Stimulated activated naive B cell treated with anti-CD40 and anti-IgM and Interleukin-4, amounts not matched to agents 10 μg/mL and 1 μg/mL and 100 μg/mL, for 72 hours (primary cell): ENCODE results near the gene TNS3.
"Not testable (repeated sequence)": the region's sequence is repeated elsewhere in the genome, so short reads cannot be mapped to it uniquely, and the experiment has no call there.

Experiments used
- ATAC-seq, 2 donors: fragments of 150-1000 bp; cut with Tn5 transposase; replicated peaks; 2 replicates each; pipeline ENCODE4 v1.10.0; 2021; ENCODE audit warnings: moderate library complexity in 1 of 2
- DNase-seq: peaks from one replicate; pipeline ENCODE4 v3.0.0; 2021
- H3K27ac Mint-ChIP-seq: one replicate; pipeline ENCODE4 v1.8.0; 2022; ENCODE audit warnings: mild to moderate bottlenecking, mixed read lengths
- H3K27me3 Mint-ChIP-seq, 2 donors: one replicate each; pipeline ENCODE4 v1.8.0; 2022; ENCODE audit warnings: mixed read lengths in 2 of 2
- H3K36me3 Mint-ChIP-seq, 2 donors: one replicate each; pipeline ENCODE4 v1.8.0; 2022; ENCODE audit warnings: mixed read lengths in 2 of 2, mild to moderate bottlenecking in 1 of 2
- H3K4me1 Mint-ChIP-seq, 2 donors: one replicate each; pipeline ENCODE4 v1.8.0; 2022; ENCODE audit warnings: mixed read lengths in 2 of 2, mild to moderate bottlenecking in 1 of 2
- H3K4me3 Mint-ChIP-seq, 2 donors: one replicate each; pipeline ENCODE4 v1.8.0; 2022; ENCODE audit warnings: mild to moderate bottlenecking in 2 of 2, mixed read lengths in 2 of 2, moderate library complexity in 1 of 2
- H3K9me3 Mint-ChIP-seq, 2 donors: one replicate each; pipeline ENCODE4 v1.8.0; 2022; ENCODE audit warnings: mixed read lengths in 2 of 2, mild to moderate bottlenecking in 1 of 2

The TNS3 gene

DNA sequence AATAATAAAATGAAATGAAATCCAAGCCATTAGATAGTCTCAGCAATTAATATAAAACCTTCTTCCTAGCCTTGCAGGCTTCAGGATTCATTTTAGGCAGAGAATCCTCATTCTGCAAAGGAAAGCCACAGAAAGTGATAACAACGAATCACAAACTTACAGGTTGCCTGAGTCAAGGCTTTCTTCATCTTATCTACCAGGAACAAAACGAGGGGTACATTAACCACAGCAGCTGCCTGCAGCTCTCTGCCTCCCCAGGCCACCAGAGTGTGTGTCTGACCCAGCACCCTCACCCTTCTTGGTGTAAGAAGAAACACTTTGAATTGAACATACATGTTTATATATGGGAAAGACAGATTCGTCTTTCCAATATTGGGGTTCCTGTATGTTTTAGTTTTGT, 12.5 kb upstream of the TNS3 start:
- no peaks in the 10 kb centered on the region for H3K27me3 Mint-ChIP-seq
- peaks cover 8 to 15% of the 10 kb centered on the region in 2 donors for H3K36me3 Mint-ChIP-seq
- DNase-seq (no peak), ATAC-seq (no peak)
- H3K9me3 Mint-ChIP-seq: peaks cover 10 to 16% of the 10 kb centered on the region in 2 donors
- no peak overlapping the region for H3K4me3 Mint-ChIP-seq
- no peak overlapping the region for H3K27ac Mint-ChIP-seq
- peaks cover 7% of the 10 kb centered on the region in 2 donors for H3K4me1 Mint-ChIP-seq

DNA sequence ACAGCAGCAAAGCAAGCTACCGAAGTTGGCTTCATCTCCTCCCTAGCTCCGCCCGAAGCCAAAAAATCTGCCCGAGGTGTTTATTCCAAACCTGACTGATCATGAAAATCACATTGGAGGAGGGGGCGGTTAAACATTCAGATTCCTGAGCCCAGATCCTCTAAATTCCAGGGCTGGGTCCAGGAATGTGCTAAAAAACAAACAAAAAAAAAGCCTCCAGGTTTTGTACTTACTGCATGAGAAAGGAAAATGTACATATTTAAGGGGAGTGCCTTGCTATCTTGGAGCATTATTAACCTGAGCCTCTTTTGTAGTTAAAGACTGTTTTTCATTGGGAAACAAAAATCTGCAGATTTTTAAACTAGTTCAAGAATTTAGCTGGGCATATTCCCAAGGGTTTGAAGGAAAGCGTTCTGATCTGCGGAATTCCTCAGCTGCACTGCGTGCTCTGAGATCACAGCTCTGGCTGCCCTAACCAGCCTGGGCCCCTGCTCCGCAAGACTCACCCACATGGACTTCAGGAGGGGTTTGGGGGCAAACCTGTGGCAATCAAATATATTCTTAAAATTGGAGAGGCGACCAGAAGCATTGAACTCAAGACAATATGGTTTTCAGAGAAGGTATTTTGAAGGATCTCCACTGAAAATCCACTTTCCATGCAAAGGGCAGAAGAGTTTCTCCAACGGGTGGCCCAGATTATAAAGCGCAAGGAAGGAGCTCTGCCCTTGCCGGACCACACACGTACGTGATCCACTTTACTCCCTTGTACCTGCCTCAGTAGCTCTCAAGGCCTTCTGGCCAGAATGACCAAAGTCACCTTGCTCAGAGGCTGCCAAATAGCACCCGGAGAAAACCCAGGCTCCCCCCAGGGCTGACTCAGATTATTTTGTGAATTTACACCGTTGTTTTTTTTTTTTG, 10.0 kb upstream of the TNS3 start:
- peaks cover 2 to 6% of the 10 kb centered on the region in 2 donors for H3K9me3 Mint-ChIP-seq
- DNase-seq (no peak), ATAC-seq (no peak)
- H3K4me1 Mint-ChIP-seq: peaks cover 12 to 23% of the 10 kb centered on the region in 2 donors
- H3K36me3 Mint-ChIP-seq: peaks cover 0 to 2% of the 10 kb centered on the region in 2 donors
- no peaks in the 10 kb centered on the region for H3K27me3 Mint-ChIP-seq
- H3K27ac Mint-ChIP-seq: no peak overlapping the region
- no peak overlapping the region for H3K4me3 Mint-ChIP-seq

DNA sequence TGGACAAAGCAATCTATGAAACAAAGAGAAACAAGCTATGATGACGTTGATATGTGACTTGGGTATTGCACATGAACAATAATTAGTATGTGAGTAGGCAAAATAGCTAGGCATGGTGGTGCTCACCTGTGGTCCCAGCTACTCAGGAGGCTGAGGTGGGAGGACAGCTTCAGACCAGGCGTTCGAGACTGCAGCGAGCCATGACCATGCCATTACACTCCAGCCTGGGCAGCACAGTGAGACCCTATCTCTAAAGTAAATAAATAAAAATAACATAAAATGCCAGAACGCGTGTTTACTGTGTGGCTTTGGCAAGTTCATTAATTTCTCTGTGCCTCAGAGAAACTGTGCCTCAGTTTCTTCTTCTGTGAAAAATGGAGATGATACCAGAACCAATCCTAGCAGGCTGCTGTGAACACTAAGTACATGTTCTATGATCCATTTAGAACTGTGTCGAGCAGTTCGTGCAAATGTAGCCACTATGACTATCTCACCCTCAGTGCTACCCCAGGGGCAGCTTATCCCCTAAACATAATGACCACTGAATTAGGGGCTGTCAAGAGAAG, 9.3 kb upstream of the TNS3 start:
- H3K36me3 Mint-ChIP-seq: peaks cover 0 to 2% of the 10 kb centered on the region in 2 donors
- ATAC-seq (no peak), DNase-seq (no peak)
- no peak overlapping the region for H3K27ac Mint-ChIP-seq
- peaks cover 0 to 2% of the 10 kb centered on the region in 2 donors for H3K9me3 Mint-ChIP-seq
- no peaks in the 10 kb centered on the region for H3K27me3 Mint-ChIP-seq
- H3K4me3 Mint-ChIP-seq: no peak overlapping the region
- peaks cover 13 to 30% of the 10 kb centered on the region in 2 donors for H3K4me1 Mint-ChIP-seq

DNA sequence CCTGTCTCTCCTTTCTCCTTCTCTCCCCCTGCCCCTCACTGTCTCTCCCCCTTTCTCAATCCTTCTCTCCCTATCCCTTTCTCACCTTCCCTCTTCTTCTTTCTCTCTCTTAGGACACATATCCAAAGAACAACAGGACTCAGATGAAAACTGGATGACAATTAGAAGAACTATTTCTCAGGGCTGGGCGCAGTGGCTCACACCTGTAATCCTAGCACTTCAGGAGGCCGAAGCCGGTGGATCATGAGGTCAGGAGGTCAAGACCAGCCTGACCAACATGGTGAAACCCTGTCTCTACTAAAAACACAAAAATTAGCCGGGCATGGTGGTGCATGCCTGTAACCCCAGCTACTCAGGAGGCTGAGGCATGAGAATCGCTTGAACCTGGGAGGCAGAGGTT, 8.3 kb upstream of the TNS3 start:
- H3K9me3 Mint-ChIP-seq, H3K36me3 Mint-ChIP-seq, DNase-seq, H3K4me3 Mint-ChIP-seq, H3K27me3 Mint-ChIP-seq, ATAC-seq: not testable (repeated sequence)
- peak overlapping the region; percentile 28 for H3K27ac Mint-ChIP-seq
- H3K4me1 Mint-ChIP-seq: peaks cover 16 to 30% of the 10 kb centered on the region in 2 donors

DNA sequence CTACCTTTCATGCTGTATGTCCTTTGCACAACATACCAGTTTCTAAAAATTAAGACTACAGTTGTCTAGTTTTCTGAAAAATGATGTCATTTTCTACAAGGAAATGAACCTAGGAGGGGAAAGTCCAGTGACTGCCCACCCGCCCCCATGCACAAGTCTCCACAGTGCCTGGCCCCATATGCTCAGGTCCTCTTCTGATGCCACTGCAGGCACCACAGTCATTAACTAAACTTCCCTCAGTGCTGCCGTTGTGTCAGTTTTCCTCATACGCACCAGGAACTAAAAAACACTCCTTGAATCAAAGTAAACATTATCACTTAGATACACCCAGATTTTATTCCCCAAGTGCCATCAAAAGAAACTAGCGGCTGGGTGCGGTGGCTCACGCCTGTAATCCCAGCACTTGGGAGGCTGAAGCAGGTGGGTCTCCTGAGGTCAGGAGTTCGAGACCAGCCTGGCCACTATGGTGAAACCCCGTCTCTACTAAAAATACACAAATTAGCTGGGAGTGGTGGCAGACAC, 6.9 kb upstream of the TNS3 start:
- peaks cover 16 to 30% of the 10 kb centered on the region in 2 donors for H3K4me1 Mint-ChIP-seq

DNA sequence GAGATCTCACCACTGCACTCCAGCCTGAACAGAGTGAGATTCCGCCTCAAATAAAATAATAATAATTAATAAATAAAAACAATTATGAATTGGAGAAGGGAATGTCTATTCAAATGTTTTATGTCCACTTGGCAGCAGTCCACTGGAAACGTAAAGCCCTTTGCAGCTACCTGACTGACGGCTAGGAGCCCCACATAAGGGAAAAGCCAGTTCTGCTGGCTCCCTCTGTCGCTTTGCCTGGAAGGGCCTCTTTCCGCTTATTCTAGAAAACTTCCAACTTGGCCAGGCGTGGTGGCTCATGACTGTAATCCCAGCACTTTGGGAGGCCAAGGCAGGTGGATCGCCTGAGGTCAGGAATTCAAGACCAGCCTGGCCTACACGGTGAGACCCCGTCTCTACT, 6.1 kb upstream of the TNS3 start:
- Mint-ChIP-seq H3K27me3 (peaks cover 4 to 13% of the 10 kb centered on the region in 2 donors), H3K27ac (no peak overlapping the region), H3K4me3 (no peak overlapping the region), H3K9me3 (peaks cover 3 to 5% of the 10 kb centered on the region in 2 donors), H3K4me1 (peaks cover 20 to 31% of the 10 kb centered on the region in 2 donors), H3K36me3 (peaks cover 2 to 3% of the 10 kb centered on the region in 2 donors)
- no peak for ATAC-seq
- no peak for DNase-seq

More for the DNA sequence above, 6.9 kb upstream of the TNS3 start:
- H3K27me3 Mint-ChIP-seq: peaks cover 0 to 5% of the 10 kb centered on the region in 2 donors
- H3K36me3 Mint-ChIP-seq: peaks cover 2 to 3% of the 10 kb centered on the region in 2 donors
- H3K4me3 Mint-ChIP-seq: peak overlapping the region in 1 of 2 donors; percentile 53
- H3K27ac Mint-ChIP-seq: peak overlapping the region; percentile 32
- peak; percentile 89 to 94 for ATAC-seq
- DNase-seq: peak; percentile 27
- H3K9me3 Mint-ChIP-seq: peaks cover 3 to 5% of the 10 kb centered on the region in 2 donors

DNA sequence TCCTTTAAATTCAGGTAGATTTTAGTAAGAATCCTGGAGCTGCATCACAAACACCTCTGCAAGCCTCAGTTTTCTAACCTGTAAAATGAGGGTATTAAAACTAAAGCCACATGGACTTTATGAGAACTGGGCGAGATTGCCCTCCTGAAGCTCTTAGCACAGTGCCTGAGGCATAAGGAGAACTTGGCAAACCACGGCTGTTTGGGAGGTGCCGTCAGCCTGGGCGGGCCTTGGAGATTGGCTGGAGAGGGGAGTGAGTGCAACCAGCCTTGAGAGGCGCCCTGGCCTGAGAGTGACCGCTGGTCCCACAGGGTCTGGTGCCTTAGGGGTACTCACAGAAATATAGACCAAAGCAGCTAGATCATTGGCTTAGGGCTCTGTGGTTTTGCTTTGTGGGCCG, 5.4 kb upstream of the TNS3 start:
- H3K36me3 Mint-ChIP-seq: peaks cover 2 to 3% of the 10 kb centered on the region in 2 donors
- H3K27me3 Mint-ChIP-seq: peaks cover 10 to 14% of the 10 kb centered on the region in 2 donors
- DNase-seq (no peak), ATAC-seq (no peak)
- peaks cover 24 to 38% of the 10 kb centered on the region in 2 donors for H3K4me1 Mint-ChIP-seq
- H3K27ac Mint-ChIP-seq: no peak overlapping the region
- peaks cover 3 to 5% of the 10 kb centered on the region in 2 donors for H3K9me3 Mint-ChIP-seq
- no peak overlapping the region for H3K4me3 Mint-ChIP-seq

DNA sequence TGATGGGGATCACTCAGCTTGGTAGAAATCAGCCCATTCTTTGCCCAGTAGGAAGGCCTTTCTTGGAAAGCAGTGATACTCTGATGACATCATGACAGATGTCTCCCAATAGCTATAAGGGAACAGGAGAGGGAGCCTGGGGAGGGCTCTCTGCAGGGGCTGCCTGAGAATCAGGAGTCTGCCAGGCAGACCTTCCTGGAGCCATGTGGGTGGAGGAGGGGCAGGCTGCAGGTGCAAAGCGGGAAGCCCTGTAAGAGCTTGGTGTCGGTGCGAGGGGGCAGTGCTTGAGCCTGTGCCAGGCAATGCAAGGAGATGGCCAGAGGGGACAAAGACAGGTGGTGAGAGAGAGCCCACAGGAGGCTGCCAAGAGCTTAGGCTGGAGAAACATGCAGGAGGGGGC, 5.0 kb upstream of the TNS3 start:
- Mint-ChIP-seq H3K4me3 (no peak overlapping the region), H3K36me3 (peaks cover 2 to 3% of the 10 kb centered on the region in 2 donors), H3K4me1 (peaks cover 26 to 42% of the 10 kb centered on the region in 2 donors), H3K27ac (no peak overlapping the region), H3K9me3 (peaks cover 3 to 5% of the 10 kb centered on the region in 2 donors), H3K27me3 (peaks cover 13 to 14% of the 10 kb centered on the region in 2 donors)
- no peak for DNase-seq
- ATAC-seq: no peak

DNA sequence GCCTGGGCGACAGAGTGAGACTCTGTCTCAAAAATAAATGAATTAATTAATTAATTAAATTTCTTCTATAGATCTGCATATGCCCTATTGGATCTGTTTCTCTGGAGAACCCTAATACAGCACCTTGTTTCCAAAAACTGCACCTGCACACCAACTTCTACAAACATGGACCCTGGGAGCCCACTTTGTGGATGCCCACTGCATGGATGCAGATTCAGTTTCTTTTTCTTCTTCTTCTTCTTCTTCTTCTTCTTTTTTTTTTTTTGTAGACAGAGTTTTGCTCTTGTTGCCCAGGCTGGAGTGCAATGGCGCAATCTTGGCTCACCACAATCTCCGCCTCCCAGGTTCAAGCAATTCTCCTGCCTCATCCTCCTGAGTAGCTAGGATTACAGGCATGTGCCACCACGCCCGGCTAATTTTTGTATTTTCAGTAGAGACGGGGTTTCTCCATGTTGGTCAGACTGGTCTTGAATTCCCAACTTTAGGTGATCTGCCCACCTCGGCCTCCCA, 4.3 kb upstream of the TNS3 start:
- H3K36me3 Mint-ChIP-seq, H3K27ac Mint-ChIP-seq, ATAC-seq, H3K9me3 Mint-ChIP-seq, H3K4me3 Mint-ChIP-seq, DNase-seq: not testable (repeated sequence)
- H3K27me3 Mint-ChIP-seq: peaks cover 14 to 17% of the 10 kb centered on the region in 2 donors
- H3K4me1 Mint-ChIP-seq: peaks cover 28 to 47% of the 10 kb centered on the region in 2 donors

DNA sequence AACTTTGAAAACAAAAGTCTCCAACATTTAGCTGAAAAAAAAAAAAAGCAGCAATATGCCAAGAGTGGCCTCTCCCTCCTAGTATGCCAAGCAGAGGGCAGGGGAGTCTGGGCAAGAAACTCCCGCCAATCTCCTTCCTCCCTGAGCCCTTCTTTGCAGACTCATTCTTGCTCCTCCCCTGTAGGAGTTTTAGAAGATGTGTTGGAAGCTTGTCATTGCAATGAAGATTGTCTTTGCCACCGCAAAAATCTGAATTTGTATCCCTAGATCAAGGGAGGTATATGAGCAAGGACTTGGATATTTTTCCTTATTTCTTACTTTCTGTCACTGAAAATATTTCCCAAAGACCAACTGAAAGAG, 2.6 kb upstream of the TNS3 start:
- Mint-ChIP-seq H3K36me3 (peaks cover 2 to 3% of the 10 kb centered on the region in 2 donors), H3K27ac (no peak overlapping the region), H3K27me3 (peaks cover 17 to 18% of the 10 kb centered on the region in 2 donors), H3K4me3 (no peak overlapping the region), H3K9me3 (peaks cover 3 to 5% of the 10 kb centered on the region in 2 donors), H3K4me1 (peaks cover 29 to 57% of the 10 kb centered on the region in 2 donors)
- no peak for ATAC-seq
- DNase-seq: no peak

DNA sequence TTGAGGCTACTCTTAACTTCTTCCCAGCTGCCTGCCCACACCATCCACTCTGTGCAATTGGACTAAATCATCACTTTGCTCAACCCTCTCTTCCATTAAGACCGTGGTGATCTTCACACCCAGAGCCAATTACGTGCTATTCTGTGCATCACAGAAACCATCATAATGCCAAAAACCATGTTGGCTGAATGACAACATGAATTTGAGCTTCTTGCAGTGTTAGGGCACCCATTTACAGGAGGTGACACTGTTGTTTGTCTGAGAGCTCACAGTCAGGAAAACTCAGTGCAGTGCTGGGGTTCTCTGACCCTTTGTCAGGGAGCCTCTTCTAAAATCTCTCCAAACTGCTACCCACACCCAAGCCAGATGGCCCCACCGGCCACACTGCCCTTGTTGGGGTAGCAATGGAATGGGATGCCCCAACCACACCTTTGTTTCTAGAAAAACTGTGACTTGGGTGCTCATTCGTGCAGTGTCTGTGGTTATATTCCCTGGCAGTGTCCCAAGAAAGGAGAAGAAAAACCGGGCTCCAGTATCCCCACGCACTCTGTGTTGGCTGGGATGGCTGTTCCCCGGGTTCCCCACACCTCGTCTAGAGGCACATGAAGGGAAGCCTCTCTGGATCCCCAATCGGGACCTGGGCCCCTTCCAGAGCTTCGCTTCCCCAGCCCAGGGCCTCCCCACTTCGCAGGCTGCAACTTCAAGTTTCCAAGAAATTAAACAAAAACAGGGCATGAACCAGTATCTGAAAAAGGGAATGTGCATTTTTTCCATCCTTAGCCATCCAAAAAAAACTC, 2.0 kb upstream of the TNS3 start:
- Mint-ChIP-seq H3K4me1 (peaks cover 32 to 59% of the 10 kb centered on the region in 2 donors), H3K27ac (peak overlapping the region; percentile 51), H3K36me3 (peaks cover 2 to 3% of the 10 kb centered on the region in 2 donors), H3K4me3 (no peak overlapping the region), H3K27me3 (peaks cover 17 to 18% of the 10 kb centered on the region in 2 donors), H3K9me3 (peaks cover 3 to 5% of the 10 kb centered on the region in 2 donors)
- ATAC-seq (no peak), DNase-seq (no peak)

DNA sequence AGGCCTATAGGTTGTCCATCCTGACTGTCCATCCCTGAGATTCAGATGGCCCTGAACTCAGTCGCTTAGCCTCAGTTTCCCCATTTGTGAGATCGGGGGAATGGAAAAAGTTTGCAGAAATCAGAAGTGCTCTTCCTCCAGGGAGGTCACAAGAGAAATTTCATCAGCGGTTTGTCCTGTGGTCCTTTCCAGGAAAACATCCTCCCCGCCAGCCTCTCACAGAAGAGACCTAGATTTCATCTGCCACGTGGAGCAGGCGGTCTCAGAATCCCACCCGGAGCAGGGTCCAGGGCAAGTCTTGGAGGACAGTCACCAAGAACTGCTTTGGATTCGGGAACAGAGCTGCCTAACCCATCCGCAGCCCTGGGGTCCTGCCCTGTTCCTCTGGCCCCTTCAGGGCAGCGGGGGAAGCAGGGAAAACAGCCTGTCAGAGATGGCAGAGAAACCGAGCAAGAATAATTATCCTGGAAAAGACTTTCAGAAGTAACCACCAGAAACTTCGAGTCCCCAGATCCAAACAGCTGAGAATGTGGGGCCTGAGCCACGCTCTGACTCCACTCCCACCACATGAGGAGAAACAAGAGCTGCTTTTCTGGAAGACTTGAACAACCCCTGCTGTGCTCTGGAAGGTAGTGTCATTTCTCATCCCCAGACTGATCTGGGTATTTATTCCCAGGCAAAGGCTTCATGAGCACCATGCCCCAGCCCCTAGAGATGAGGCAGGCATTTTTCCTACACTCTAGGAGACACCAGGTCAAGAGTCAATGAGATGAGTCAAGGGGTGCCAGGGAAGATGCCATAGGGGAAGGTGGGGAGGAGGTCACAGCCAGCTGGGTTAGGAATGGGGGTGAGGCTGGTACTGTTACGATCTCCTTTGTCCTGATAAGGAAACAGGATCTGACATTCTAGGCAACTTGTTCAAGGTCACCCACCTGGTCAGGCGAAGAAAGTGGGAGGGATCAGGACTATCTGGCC, 1.1 kb upstream of the TNS3 start:
- peaks cover 17 to 18% of the 10 kb centered on the region in 2 donors for H3K27me3 Mint-ChIP-seq
- ATAC-seq: no peak
- peaks cover 2 to 3% of the 10 kb centered on the region in 2 donors for H3K36me3 Mint-ChIP-seq
- H3K9me3 Mint-ChIP-seq: peaks cover 3 to 5% of the 10 kb centered on the region in 2 donors
- H3K4me3 Mint-ChIP-seq: peak overlapping the region; percentile 22 to 77
- DNase-seq: no peak
- H3K4me1 Mint-ChIP-seq: peaks cover 32 to 58% of the 10 kb centered on the region in 2 donors
- peak overlapping the region; percentile 33 for H3K27ac Mint-ChIP-seq

DNA sequence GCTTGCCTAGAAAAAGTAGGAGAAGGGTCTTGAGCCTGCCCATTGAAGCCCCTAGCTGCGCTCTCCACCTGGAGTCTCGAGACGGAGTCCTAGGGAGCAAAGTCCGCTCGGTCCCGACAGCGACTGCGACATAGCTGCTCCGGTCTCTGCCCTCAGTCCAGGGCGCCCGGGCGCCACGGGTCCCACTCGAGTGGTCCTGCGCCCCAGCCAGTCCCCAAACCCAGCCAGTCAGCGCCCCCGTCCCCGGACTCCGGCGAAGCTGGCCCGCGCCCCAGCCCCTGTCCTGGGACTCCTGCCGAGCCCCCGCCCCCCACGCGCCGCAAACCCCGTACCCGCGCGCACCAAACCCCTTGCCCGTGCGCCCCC, 490 bp downstream of the TNS3 start:
- peak; percentile 28 to 29 for ATAC-seq
- Mint-ChIP-seq H3K36me3 (peaks cover 2 to 3% of the 10 kb centered on the region in 2 donors), H3K4me1 (peaks cover 43 to 64% of the 10 kb centered on the region in 2 donors), H3K27ac (peak overlapping the region; percentile 91), H3K4me3 (peak overlapping the region; percentile 94 to 99), H3K9me3 (peaks cover 3 to 5% of the 10 kb centered on the region in 2 donors), H3K27me3 (peaks cover 17 to 18% of the 10 kb centered on the region in 2 donors)
- no peak for DNase-seq
